Measurements from ENCODE around the gene PI4KA.

Gene PI4KA

GRCh38 chr22:20659920-20660319, 198.7 kb downstream of the PI4KA start:
- no peak overlapping the region for H3K9ac ChIP-seq (ENCODE audit: low read length)
- no peak overlapping the region for H2AFZ ChIP-seq (ENCODE audit: low read depth, low read length)
- TF ChIP-seq EZH2phosphoT487 (IDR thresholded peaks at IDR 0.05; ENCODE audit: low read depth), result no peak
- TF ChIP-seq CTCF (IDR thresholded peaks at IDR 0.05; ENCODE audit: low read depth, low read length), result no peak
- no peak overlapping the region for H3K27ac ChIP-seq (ENCODE audit: low read length)
- H3K9me3 ChIP-seq (ENCODE audit: insufficient read depth, low read length), result peaks cover 14% of the 10 kb centered on the region
- no peak overlapping the region for H3K4me2 ChIP-seq (ENCODE audit: low read length)
- no peak overlapping the region for H3K4me3 ChIP-seq (ENCODE audit: low read length)
- peaks cover 37% of the 10 kb centered on the region for H3K27me3 ChIP-seq (ENCODE audit: low read depth, low read length)
- no peaks in the 10 kb centered on the region for H3K36me3 ChIP-seq (replicated peaks; ENCODE audit: low read depth, low read length)
- no peaks in the 10 kb centered on the region for H3K79me2 ChIP-seq (ENCODE audit: low read length)
- H3K4me1 ChIP-seq (ENCODE audit: low read length), result no peaks in the 10 kb centered on the region
- H4K20me1 ChIP-seq (ENCODE audit: insufficient read depth, low read length), result no peaks in the 10 kb centered on the region

GRCh38 chr22:20659258-20659657, 199.4 kb downstream of the PI4KA start:
- Histone ChIP-seq H3K4me2 (ENCODE audit: low read length) (no peak overlapping the region), H4K20me1 (ENCODE audit: insufficient read depth, low read length) (no peaks in the 10 kb centered on the region), H2AFZ (ENCODE audit: low read depth, low read length) (no peak overlapping the region), H3K36me3 (replicated peaks; ENCODE audit: low read depth, low read length) (no peaks in the 10 kb centered on the region), H3K9ac (ENCODE audit: low read length) (no peak overlapping the region), H3K4me3 (ENCODE audit: low read length) (no peak overlapping the region), H3K4me1 (ENCODE audit: low read length) (no peaks in the 10 kb centered on the region), H3K27me3 (ENCODE audit: low read depth, low read length) (peaks cover 37% of the 10 kb centered on the region), H3K27ac (ENCODE audit: low read length) (no peak overlapping the region), H3K79me2 (ENCODE audit: low read length) (no peaks in the 10 kb centered on the region), H3K9me3 (ENCODE audit: insufficient read depth, low read length) (peaks cover 14% of the 10 kb centered on the region)
- no peak for TF ChIP-seq CTCF (IDR thresholded peaks at IDR 0.05; ENCODE audit: low read depth, low read length)
- TF ChIP-seq EZH2phosphoT487 (IDR thresholded peaks at IDR 0.05; ENCODE audit: low read depth), result no peak

GRCh38 chr22:20658433-20659222, 200.0 kb downstream of the PI4KA start:
- Histone ChIP-seq H3K9ac (ENCODE audit: low read length) (no peak overlapping the region), H2AFZ (ENCODE audit: low read depth, low read length) (no peak overlapping the region), H3K79me2 (ENCODE audit: low read length) (no peaks in the 10 kb centered on the region), H3K36me3 (replicated peaks; ENCODE audit: low read depth, low read length) (no peaks in the 10 kb centered on the region), H4K20me1 (ENCODE audit: insufficient read depth, low read length) (no peaks in the 10 kb centered on the region), H3K4me1 (ENCODE audit: low read length) (no peaks in the 10 kb centered on the region), H3K4me2 (ENCODE audit: low read length) (no peak overlapping the region), H3K27me3 (ENCODE audit: low read depth, low read length) (peaks cover 34% of the 10 kb centered on the region), H3K27ac (ENCODE audit: low read length) (no peak overlapping the region), H3K9me3 (ENCODE audit: insufficient read depth, low read length) (peaks cover 12% of the 10 kb centered on the region), H3K4me3 (ENCODE audit: low read length) (no peak overlapping the region)
- TF ChIP-seq CTCF (IDR thresholded peaks at IDR 0.05; ENCODE audit: low read depth, low read length) (no peak), EZH2phosphoT487 (IDR thresholded peaks at IDR 0.05; ENCODE audit: low read depth) (no peak)

GRCh38 chr22:20657963-20658362, 200.6 kb downstream of the PI4KA start:
- no peaks in the 10 kb centered on the region for H3K36me3 ChIP-seq (replicated peaks; ENCODE audit: low read depth, low read length)
- peaks cover 6% of the 10 kb centered on the region; the same call in 1 of the 2 replicates for H3K9me3 ChIP-seq (ENCODE audit: insufficient read depth, low read length)
- no peak overlapping the region for H2AFZ ChIP-seq (ENCODE audit: low read depth, low read length)
- H3K4me2 ChIP-seq (ENCODE audit: low read length), result no peak overlapping the region
- H3K9ac ChIP-seq (ENCODE audit: low read length), result no peak overlapping the region
- 0 out of 2 replicates have a peak, but pooled peaks cover 2% of the 10 kb centered on the region for H4K20me1 ChIP-seq (ENCODE audit: insufficient read depth, low read length)
- H3K4me3 ChIP-seq (ENCODE audit: low read length), result no peak overlapping the region
- H3K79me2 ChIP-seq (ENCODE audit: low read length), result no peaks in the 10 kb centered on the region
- H3K27me3 ChIP-seq (ENCODE audit: low read depth, low read length), result peaks cover 27% of the 10 kb centered on the region
- H3K27ac ChIP-seq (ENCODE audit: low read length), result no peak overlapping the region
- H3K4me1 ChIP-seq (ENCODE audit: low read length), result no peaks in the 10 kb centered on the region
- TF ChIP-seq CTCF (IDR thresholded peaks at IDR 0.05; ENCODE audit: low read depth, low read length) (no peak), EZH2phosphoT487 (IDR thresholded peaks at IDR 0.05; ENCODE audit: low read depth) (no peak)
